ENCODE results near the gene PFKFB2. TPM values are rescaled to one million over a fixed set of nuclear protein-coding genes. Genes with fewer than 3 reads are reported as not detected.

The PFKFB2 gene
- total RNA-seq, 1 donor from 2014 or later, result 10.1 TPM

DNA sequence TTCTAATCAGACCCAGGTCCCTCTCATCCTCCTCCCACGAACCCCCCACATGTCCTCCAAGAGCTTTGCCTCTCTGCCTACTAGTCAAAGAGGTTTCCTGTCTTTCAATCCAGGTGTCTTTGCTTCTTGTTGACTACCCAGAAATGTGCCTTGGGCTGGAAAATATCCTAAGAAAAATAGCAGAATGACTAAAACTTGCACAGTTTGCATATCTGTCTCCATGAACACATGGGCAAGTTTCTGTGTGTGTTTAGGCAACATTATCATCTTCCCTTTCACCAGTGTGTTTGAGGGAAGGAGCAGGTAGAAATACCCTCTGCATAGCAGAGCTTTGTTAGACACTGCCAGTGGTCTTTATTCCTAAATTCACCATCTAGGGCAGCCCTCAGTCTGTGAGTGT, 22.1 kb upstream of the PFKFB2 start:
- ATAC-seq (ENCODE audit: low read depth) (no peak), DNase-seq (no peak)
- TF ChIP-seq, protein P1, sequence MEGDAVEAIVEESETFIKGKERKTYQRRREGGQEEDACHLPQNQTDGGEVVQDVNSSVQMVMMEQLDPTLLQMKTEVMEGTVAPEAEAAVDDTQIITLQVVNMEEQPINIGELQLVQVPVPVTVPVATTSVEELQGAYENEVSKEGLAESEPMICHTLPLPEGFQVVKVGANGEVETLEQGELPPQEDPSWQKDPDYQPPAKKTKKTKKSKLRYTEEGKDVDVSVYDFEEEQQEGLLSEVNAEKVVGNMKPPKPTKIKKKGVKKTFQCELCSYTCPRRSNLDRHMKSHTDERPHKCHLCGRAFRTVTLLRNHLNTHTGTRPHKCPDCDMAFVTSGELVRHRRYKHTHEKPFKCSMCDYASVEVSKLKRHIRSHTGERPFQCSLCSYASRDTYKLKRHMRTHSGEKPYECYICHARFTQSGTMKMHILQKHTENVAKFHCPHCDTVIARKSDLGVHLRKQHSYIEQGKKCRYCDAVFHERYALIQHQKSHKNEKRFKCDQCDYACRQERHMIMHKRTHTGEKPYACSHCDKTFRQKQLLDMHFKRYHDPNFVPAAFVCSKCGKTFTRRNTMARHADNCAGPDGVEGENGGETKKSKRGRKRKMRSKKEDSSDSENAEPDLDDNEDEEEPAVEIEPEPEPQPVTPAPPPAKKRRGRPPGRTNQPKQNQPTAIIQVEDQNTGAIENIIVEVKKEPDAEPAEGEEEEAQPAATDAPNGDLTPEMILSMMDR (IDR thresholded peaks at IDR 0.05), result no peak
- Mint-ChIP-seq H3K4me1 (no peaks in the 10 kb centered on the region), H3K4me3 (no peak overlapping the region), H3K9me3 (no peaks in the 10 kb centered on the region), H3K27me3 (peaks cover 43% of the 10 kb centered on the region), H3K36me3 (ENCODE audit: low read depth) (no peaks in the 10 kb centered on the region), H3K27ac (no peak overlapping the region)
- intact Hi-C loops (cut with micrococcal nuclease), result no loop called here
- POLR2A ChIA-PET, result no interaction called here
- CTCF ChIA-PET, result no interaction called here

DNA sequence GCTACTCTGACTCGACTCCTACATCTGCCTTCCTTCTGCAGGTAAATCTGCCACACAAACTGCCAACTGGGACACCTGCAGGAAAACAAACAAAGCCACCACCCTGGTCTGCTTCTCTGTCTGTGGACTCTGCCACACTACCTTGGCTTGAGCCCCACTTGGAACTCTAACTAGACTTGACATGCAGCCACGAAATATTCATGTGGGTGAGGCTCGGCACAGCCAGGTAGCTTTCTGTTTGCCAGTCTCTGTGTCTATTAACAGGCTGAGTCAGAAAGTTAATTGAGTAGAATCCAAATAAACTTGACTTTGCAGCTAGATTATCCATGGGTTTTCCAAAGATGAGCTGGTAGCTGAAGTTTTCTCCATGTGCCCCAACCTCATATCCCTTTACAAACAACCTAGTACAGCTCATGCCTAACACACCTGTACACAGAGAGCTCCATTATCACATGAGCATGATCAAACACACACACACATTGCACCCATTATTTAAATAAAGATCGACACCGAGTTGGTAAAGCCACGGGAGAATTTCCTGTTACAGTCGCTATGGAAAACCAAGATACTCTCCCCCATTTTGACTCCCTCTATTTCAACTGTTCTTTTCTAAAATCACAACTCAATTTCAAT, 21.3 kb upstream of the PFKFB2 start:
- ChIA-PET CTCF (no interaction called here), POLR2A (interaction anchor here (1.3 kb wide), 1 partner anchor 18 kb away, joined by 3 read pairs; no protein-coding TSS in a partner anchor)
- no peaks in the 10 kb centered on the region for H3K4me1 Mint-ChIP-seq
- H3K27ac Mint-ChIP-seq, result no peak overlapping the region
- no peak overlapping the region for H3K4me3 Mint-ChIP-seq
- TF ChIP-seq, protein P1 (IDR thresholded peaks at IDR 0.05), result no peak
- peaks cover 43% of the 10 kb centered on the region for H3K27me3 Mint-ChIP-seq
- intact Hi-C loops (cut with micrococcal nuclease), result no loop called here
- DNase-seq, result no peak
- no peak for ATAC-seq (ENCODE audit: low read depth)
- no peaks in the 10 kb centered on the region for H3K36me3 Mint-ChIP-seq (ENCODE audit: low read depth)
- no peaks in the 10 kb centered on the region for H3K9me3 Mint-ChIP-seq

DNA sequence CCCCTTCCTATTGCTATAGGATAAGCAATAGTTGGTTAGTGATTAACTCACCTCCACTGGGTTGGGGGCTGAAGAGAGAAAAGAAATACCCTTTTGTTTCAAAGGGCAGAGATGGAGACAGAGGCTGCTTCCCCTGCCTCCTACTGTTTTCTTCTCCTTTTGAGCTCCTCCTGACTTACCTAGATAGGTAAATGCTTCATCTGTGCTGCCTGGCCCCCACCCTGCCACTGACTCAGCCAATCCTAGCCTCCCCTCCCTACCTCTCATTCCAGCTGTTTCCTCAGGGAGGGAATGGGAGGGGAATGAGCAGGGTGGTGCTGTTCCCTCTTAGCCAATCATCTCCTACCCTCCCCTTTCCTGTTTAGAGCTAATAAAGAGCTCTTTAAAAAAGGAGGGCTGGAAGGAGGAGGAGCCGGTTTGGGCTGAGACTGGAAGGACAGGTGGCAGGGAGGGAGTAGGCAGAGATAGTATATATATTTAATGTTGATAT, 20.5 kb upstream of the PFKFB2 start, which contains the start of gene C1orf116:
Gene C1orf116, minus strand, starts transcription at position 229 of the 490 bp plus-strand sequence. CDS start 5,158 bp downstream, outside the sequence.
- Mint-ChIP-seq H3K27me3 (peaks cover 37% of the 10 kb centered on the region), H3K4me1 (no peaks in the 10 kb centered on the region), H3K9me3 (no peaks in the 10 kb centered on the region), H3K27ac (no peak within 1 kb of the TSS), H3K36me3 (ENCODE audit: low read depth) (no peaks in the 10 kb centered on the region), H3K4me3 (no peak within 1 kb of the TSS)
- ATAC-seq (ENCODE audit: low read depth) (no peak), DNase-seq (no peak)
- ChIA-PET CTCF (interaction anchor here (0.8 kb wide), 1 partner anchor 369 kb away, joined by 3 read pairs; no protein-coding TSS in a partner anchor), POLR2A (interaction anchor here (1.3 kb wide), 1 partner anchor 17 kb away, joined by 3 read pairs; no protein-coding TSS in a partner anchor)
- TF ChIP-seq, protein P1 (IDR thresholded peaks at IDR 0.05), result no peak
- intact Hi-C loops (cut with micrococcal nuclease), result no loop called here

DNA sequence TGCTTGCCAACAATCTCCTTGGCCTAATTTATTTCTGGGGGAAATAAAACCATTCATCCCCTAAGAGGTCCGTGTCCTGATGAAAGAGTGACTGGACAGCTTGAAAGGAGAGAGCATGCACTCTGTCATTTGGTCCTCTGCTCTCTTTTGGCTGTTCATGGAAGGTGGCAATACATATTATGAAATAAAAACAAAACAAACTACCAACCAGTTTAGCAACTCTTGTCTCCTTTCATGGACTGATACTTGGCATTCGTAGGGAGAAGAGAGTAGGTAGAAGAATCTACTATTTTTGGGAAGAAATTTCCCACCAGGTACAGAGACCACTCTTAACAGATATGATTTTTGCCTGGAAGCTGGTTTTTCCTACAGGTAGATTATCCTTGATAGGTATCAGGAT, 19.8 kb upstream of the PFKFB2 start:
- CTCF ChIA-PET, result interaction anchor here (0.8 kb wide), 1 partner anchor 369 kb away, joined by 3 read pairs; no protein-coding TSS in a partner anchor
- Mint-ChIP-seq H3K4me1 (no peaks in the 10 kb centered on the region), H3K36me3 (ENCODE audit: low read depth) (no peaks in the 10 kb centered on the region), H3K27me3 (peaks cover 37% of the 10 kb centered on the region), H3K9me3 (no peaks in the 10 kb centered on the region), H3K27ac (no peak overlapping the region), H3K4me3 (no peak overlapping the region)
- ATAC-seq (ENCODE audit: low read depth), result no peak
- intact Hi-C loops (cut with micrococcal nuclease), result no loop called here
- no peak for DNase-seq
- POLR2A ChIA-PET, result interaction anchor here (1.3 kb wide), 1 partner anchor 17 kb away, joined by 3 read pairs; no protein-coding TSS in a partner anchor
- TF ChIP-seq, protein P1 (IDR thresholded peaks at IDR 0.05), result no peak

DNA sequence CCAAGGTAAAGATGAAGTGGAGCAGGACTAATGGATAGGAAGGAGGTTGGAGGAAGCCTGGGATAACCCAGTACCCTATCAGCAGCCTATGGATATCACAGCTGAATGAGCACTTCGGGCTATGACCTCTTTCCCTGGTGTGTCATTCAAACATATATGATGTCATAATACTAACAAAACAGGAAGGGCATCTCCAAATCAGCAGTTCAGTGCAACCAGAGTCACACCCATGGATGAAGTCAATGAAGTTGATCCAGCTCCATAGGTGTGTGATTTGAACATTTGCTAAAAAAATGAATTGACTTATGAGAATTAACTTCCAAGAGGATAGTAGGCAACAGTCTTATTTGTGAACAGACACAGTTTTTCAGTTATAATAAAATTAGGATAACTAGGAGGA, 18.9 kb upstream of the PFKFB2 start:
- H3K27me3 Mint-ChIP-seq, result peaks cover 31% of the 10 kb centered on the region
- DNase-seq (no peak), ATAC-seq (ENCODE audit: low read depth) (no peak)
- no peak overlapping the region for H3K27ac Mint-ChIP-seq
- no peaks in the 10 kb centered on the region for H3K4me1 Mint-ChIP-seq
- intact Hi-C loops (cut with micrococcal nuclease), result no loop called here
- TF ChIP-seq, protein P1 (IDR thresholded peaks at IDR 0.05), result no peak
- POLR2A ChIA-PET, result no interaction called here
- no peak overlapping the region for H3K4me3 Mint-ChIP-seq
- H3K36me3 Mint-ChIP-seq (ENCODE audit: low read depth), result no peaks in the 10 kb centered on the region
- CTCF ChIA-PET, result no interaction called here
- H3K9me3 Mint-ChIP-seq, result no peaks in the 10 kb centered on the region

All from activated B cell treated with CpG ODN at 0.5 μM for 24 hours (primary cell).